Measurements from ENCODE around the gene GUCY2F.

GUCY2F gene

GRCh38 chrX:109481986-109482385 lies at the start of gene GUCY2F:
TSS of gene GUCY2F (minus strand) at chrX:109482086. CDS start at chrX:109475936, 6,150 bp downstream.
- no peak for DNase-seq
- H3K27ac ChIP-seq, result no peak within 1 kb of the TSS
- no peaks in the 10 kb centered on the region for H3K36me3 ChIP-seq (replicated peaks)
- no peak for TF ChIP-seq CTCF (IDR thresholded peaks at IDR 0.05; ENCODE audit: low read depth, low read length, missing control alignments)
- no peaks in the 10 kb centered on the region for H3K27me3 ChIP-seq (replicated peaks)
- no peak within 1 kb of the TSS for H3K4me3 ChIP-seq (ENCODE audit: low read depth, low read length)
- in situ Hi-C loops (cut with HindIII; ENCODE audit: low pct_ligation_motif_present, low sequenced_read_pairs), result no loop called here

- Histone ChIP-seq H3K36me3 (replicated peaks) (no peaks in the 10 kb centered on the region), H3K27ac (no peak overlapping the region), H3K4me3 (ENCODE audit: low read depth, low read length) (no peak overlapping the region), H3K27me3 (replicated peaks) (no peaks in the 10 kb centered on the region)
- TF ChIP-seq CTCF (IDR thresholded peaks at IDR 0.05; ENCODE audit: low read depth, low read length, missing control alignments), result no peak
- in situ Hi-C loops (cut with HindIII; ENCODE audit: low pct_ligation_motif_present, low sequenced_read_pairs), result no loop called here
- DNase-seq, result no peak
These were observed 37.1 kb upstream of the GUCY2F start for GRCh38 chrX:109519001-109519400.

GRCh38 chrX:109511113-109511512 lies 29.2 kb upstream of the GUCY2F start:
- DNase-seq, result no peak
- in situ Hi-C loops (cut with HindIII; ENCODE audit: low pct_ligation_motif_present, low sequenced_read_pairs), result no loop called here
- Histone ChIP-seq H3K36me3 (replicated peaks) (no peaks in the 10 kb centered on the region), H3K4me3 (ENCODE audit: low read depth, low read length) (no peak overlapping the region), H3K27ac (no peak overlapping the region), H3K27me3 (replicated peaks) (peaks cover 3% of the 10 kb centered on the region)
- TF ChIP-seq CTCF (IDR thresholded peaks at IDR 0.05; ENCODE audit: low read depth, low read length, missing control alignments), result no peak

GRCh38 chrX:109508915-109509314 lies 27.0 kb upstream of the GUCY2F start:
- H3K4me3 ChIP-seq (ENCODE audit: low read depth, low read length), result no peak overlapping the region
- H3K27me3 ChIP-seq (replicated peaks), result peaks cover 3% of the 10 kb centered on the region
- DNase-seq, result no peak
- H3K36me3 ChIP-seq (replicated peaks), result no peaks in the 10 kb centered on the region
- no peak overlapping the region for H3K27ac ChIP-seq
- in situ Hi-C loops (cut with HindIII; ENCODE audit: low pct_ligation_motif_present, low sequenced_read_pairs), result no loop called here
- TF ChIP-seq CTCF (IDR thresholded peaks at IDR 0.05; ENCODE audit: low read depth, low read length, missing control alignments), result no peak

- Histone ChIP-seq H3K27ac (no peak overlapping the region), H3K36me3 (replicated peaks) (no peaks in the 10 kb centered on the region), H3K27me3 (replicated peaks) (no peaks in the 10 kb centered on the region), H3K4me3 (ENCODE audit: low read depth, low read length) (no peak overlapping the region)
- in situ Hi-C loops (cut with HindIII; ENCODE audit: low pct_ligation_motif_present, low sequenced_read_pairs), result no loop called here
- no peak for TF ChIP-seq CTCF (IDR thresholded peaks at IDR 0.05; ENCODE audit: low read depth, low read length, missing control alignments)
- no peak for DNase-seq
These were observed 19.3 kb upstream of the GUCY2F start for GRCh38 chrX:109501176-109501575.

- no peak overlapping the region for H3K27ac ChIP-seq
- in situ Hi-C loops (cut with HindIII; ENCODE audit: low pct_ligation_motif_present, low sequenced_read_pairs), result no loop called here
- no peaks in the 10 kb centered on the region for H3K36me3 ChIP-seq (replicated peaks)
- no peak for TF ChIP-seq CTCF (IDR thresholded peaks at IDR 0.05; ENCODE audit: low read depth, low read length, missing control alignments)
- no peak overlapping the region for H3K4me3 ChIP-seq (ENCODE audit: low read depth, low read length)
- no peak for DNase-seq
- H3K27me3 ChIP-seq (replicated peaks), result no peaks in the 10 kb centered on the region
These were observed 16.5 kb upstream of the GUCY2F start for GRCh38 chrX:109498434-109498833.

Measured in brain microvascular endothelial cell (primary cell).